HG03060 (cell line): ENCODE measurements around the gene ETFA.

ENCODE experiments used
- ATAC-seq: cut with Tn5 transposase; IDR thresholded peaks from one replicate; pipeline ENCODE4 v1.9.1; 2021; ENCODE audit warnings: low read depth, moderate number of reproducible peaks; ENCODE audit not compliant: unreplicated experiment

ETFA gene

DNA sequence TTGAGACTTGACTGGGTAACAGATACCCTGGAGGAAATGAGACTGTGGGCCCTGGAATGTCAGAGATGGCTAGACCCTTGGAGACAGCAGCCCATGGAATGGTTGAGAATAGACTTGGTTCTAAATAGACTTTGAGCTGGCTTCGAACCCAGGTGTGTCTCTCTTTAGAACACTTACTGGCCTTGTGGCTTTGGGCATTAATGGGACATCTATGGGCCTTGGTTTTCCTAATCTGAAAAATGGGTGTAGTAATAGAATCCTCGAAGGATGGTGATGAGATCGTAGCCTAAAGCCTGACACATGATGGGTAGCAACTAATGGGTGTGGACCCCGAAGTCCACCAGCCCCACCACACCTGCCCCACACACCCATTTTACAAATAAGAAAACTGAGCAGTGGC lies 132.2 kb downstream of the ETFA start:
- no peak for ATAC-seq

DNA sequence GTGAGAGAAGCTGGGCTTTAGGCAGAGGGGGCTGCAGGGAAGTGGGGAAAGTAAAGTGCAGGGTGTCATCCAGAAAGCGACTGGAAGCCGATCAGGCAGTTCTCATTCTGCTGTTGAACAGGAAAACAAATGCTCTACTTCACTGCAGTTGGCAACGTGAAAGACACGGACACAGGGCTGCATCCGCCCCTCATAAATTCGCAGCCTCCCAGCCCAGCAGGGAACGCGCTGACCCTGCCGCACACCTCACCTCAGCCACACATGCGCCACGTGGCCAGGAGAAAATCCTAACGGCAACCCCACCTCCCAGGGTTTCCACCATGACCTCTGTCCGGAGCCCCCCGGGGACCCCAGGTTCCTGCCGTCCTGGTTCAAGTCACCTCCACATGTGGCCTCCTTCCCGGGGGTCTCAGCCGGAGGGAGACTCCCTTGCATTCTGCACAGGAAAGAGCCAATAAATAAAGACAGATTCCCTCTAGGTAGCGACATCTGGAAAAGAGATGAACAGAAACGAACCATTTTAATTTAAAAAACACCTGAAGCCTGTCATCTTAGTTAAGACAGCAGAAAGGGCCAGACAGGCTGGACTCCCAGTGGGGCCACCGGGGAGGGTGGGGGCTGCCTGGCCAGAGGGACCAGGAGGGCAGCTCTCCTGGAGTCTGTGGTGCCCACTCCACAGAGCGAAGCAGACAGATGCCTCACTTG lies 132.8 kb downstream of the ETFA start:
- ATAC-seq: no peak

DNA sequence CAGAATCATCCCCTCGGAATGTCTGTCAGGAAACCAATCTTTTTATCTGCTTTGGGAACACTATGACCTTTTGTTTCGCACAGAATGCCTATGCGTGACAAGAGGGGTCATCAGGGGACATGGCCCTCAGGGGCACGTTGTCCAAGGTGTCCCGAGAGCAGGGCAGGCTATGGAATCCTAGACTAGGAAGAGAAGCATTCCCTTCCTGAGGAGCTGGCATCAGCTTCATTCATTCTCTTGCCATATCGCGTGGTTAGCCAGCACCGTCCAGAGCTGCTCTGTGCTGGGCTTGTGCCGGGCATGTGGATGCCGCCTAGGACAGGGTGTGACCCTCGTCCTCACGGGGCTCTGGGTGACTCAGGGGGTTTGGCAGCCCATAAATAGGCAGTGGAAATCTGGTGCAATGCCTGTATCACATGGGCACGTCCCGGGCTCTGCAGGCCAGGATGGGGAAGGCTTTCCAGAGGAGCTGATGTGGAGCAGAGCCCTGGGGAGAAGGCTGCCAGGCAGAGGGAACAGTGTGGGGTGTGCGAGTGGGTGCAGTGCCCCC lies 133.7 kb downstream of the ETFA start:
- ATAC-seq: no peak

DNA sequence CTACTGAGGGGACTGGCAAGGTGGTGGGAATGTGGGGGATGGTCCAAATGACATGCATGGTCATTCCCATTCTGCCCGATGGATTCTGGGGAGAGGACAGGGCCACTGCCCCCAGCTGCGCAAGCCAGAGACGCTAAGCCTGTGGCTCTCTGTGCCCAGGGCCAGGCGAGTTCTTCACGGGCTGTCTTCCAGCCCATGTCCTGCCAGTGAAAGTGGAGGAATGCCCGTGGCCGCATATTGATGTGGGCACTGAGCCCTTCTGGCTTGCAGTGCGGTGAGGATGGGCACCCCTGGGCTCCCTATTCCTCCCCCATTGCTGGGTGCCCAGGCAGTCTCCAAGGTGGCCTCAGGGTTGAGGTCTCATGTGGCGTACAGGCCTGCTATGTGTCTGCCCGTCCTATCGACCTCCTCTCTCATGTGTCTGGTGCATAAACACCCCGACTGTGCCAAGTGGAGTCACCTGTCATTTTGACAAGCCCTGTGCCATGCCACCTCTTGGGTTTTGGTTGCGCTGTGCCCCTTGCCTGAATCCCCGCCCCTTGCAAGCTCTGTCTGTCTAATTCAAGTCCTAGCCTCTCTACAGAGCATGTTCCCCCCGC lies 134.7 kb downstream of the ETFA start:
- no peak for ATAC-seq

DNA sequence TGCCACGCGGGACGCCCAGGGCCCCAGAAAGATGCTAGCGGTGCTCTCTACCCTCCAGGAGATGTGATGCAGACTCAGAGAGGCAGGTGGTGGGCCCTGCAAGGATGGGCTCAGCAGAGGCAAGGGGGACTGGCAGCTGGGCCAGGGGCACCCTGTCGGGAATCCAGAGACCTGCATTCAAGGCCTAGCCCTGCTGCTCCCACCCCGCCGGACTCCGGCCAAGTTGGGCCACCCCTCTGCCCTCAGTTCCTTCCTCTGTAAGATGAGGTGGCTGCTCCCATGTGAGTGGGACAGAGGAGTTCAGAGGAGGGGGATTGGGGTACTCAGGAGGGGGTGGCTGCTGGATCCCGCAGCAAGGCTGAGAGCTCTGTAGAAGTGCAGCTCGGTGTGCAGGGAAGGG lies 135.2 kb downstream of the ETFA start:
- no peak for ATAC-seq

DNA sequence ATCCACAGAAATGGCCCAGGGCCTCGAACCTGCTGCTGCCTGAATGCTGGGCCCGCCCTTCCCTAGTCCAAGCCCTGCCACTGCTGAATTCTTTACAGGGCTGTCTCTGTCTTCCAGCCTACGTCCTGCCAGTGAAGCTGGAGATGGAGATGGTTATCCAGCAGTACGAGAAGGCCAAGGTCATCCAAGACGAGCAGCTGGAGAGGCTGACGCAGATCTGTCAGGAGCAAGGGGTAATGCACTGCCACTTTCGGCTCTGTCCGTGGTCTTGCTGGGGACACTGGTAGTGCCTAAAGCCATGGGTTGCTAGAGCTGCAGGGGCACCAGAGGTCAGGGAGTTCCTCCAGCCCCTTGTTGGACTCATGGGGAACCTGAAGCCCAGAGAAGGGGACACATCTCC lies 135.8 kb downstream of the ETFA start:
- ATAC-seq: no peak

DNA sequence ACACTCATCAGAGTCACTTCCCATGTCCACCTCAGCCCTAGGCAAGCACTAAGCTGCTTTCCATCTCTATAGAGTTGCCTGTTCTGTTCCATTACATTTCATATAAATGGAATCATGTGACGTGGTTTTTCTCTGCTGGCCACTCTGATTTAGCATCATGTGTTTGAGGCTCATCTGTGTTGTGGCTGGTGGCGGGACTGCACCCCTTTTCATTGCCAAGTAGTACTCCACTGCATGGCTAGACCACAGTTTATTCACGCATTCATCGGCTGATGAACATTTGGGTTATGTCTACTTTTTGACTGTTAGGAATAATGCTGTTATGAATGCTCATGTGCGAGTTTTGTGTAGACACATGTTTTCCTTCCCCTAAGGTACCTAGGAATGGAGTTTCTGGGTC lies 136.6 kb downstream of the ETFA start:
- ATAC-seq: no peak

DNA sequence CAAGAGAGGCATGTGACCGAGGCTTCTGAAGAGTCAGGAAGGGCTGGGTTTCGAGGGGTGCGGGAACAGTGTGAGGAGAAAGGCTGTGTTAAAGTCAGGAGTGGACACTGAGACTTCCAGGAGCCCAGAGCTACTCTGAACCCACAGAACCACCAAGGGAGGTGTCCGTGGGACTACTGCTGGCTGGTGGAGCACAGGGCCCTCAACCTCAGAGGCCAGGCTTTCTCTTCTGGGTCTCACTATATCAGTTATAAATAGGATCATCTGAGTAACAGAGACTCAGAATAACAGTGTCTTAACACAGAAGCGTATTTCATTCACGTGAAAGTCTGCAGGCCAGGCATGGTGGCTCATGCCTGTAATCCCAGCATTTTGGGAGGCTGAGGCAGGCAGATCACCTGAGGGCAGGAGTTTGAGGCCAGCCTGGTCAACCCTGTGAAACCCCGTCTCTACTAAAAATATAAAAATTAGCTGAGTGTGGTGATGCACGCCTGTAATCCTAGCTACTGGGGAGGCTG lies 137.9 kb downstream of the ETFA start:
- ATAC-seq: no peak

DNA sequence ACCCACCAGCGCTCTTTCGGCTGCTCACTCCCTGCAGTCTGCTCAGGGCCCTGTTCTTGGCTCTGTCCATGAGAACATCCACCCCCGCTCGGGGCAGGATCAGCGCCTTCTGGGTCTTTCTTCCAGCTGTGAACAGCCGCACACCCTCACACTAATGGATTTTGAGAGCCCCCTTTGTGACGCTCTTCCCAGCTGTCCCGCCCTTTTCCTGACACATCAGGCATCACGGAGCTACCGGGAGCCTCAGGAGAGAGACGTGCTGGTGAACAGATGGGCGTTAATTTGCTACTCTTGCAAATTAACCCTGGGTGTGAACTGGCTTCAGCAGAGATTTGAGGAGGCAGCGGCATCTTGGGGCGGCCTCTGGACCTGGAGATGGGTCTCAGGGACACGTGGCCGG lies 138.5 kb downstream of the ETFA start:
- ATAC-seq: no peak

DNA sequence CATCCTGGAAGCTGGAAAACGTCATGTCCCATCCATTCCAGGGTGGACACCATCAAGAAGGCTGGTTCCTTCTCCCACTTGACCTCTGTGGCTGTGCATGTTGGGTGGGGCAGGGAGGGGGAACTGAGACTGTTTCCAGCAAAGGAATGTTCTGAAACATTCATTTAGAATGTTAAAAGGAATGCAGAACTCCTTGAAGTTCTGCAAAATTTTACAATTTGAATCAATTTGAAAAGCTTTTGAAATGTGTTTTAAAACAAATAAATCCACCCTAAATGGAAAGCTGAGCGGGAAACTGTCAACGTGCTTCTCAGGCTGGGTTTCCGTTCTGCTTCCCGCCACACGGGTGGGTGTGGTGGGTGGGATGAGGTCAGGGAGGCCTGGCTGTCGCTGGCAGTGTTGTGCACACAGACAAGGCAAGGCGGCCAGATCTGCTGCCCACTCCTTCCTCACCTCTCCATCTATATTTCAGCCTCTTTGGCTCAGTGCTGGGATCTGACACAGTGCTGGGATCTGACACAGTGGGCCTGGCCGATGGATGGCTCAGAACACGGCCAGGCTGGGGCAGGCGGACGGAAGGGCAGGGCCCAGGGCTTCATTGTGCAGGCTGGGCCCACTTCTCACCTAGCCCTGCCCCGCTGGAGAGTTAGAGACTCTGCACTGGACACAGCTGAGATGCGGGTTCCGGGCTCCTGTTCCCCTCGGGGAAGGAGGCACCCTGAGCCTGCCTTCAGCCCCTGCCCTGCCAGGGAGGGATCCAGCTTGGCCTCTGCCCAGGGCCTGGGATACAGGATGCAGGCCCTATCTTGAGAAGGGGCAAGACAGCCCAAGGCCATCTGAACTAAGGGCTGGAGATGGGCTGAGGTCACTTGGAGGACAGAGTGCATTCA lies 141.1 kb downstream of the ETFA start:
- no peak for ATAC-seq

DNA sequence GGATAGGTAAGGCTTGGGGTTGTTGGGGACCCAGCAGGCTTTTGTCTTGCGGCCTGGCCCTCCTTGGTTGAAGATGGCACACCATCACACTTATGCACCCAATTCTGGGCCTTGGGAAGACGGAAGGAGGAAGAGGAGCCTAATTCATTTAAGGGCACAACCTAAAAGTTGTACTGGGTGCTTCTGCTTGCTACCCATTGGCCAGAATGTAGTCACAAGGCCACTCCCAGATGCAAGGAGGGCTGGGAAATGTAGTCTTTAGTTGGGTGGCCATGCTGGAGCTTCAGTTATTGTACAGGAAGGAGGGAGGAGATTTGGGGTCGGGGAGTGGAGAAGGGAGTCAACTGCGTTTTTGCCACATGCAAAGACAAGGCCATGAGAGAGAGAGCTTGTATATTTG lies 142.3 kb downstream of the ETFA start:
- ATAC-seq: no peak

DNA sequence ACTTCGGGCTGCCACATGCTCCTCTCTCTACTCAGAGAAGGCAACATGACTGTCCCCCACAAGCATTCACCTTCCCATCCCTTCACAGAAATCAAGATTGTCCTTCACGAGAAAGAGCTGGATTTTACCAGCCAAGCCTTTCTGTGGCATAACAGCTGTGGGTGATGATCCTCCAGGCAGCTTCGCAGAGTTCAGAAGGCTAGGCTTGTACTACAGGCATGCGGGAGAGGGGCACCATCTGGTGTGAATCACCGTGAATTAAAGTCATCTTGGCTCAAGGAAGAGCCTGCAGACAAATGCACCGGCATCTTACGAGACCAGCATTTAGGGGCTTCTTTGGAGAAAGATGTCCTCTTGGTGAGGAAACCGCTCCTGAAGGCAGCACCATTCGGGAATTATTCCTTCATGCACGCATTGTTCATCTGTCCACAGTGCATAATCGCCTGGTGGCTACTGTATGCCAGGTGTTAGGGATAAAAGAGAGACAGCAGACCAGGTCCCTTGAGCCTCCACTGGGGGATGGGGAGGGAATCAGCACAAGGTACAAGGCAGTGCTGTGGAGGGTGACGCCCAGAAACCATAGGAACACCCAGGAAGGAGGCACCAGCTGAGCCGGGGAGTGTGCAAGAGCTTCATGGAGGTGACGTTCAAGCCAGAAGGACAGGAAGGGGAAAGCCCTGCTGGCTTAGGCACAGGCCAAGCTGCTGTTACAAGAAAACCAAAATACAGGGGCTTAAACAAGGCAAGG lies 142.9 kb downstream of the ETFA start:
- ATAC-seq: no peak

DNA sequence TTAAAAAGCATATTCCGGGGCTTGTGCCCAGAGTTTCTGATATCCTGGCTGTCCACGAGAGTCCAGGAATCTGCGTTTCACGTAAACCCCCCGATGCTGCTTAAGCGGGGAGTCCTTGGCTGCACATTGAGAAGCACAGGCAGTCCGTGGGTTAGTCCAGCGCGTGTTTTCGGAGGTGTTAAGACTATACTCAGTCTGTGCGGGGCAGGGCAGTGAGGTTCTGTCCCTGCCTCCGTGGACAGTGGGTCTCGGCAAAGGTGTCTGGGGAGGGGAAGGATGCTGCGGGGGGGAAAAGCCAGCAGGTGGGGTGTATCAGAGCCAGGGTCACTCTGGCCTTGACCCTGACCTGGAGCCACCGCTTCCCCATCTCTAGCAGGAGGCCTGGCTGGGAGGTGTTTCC lies 145.3 kb downstream of the ETFA start:
- no peak for ATAC-seq
